GM21723 (cell line): ENCODE data around the gene TSC2.
"Not testable (repeated sequence)": the region's sequence is repeated elsewhere in the genome, so short reads cannot be mapped to it uniquely, and the experiment has no call there.

Experiments used
- ATAC-seq: cut with Tn5 transposase; IDR thresholded peaks from one replicate; pipeline ENCODE4 v1.9.1; 2021; ENCODE audit warnings: mild to moderate bottlenecking, moderate library complexity; ENCODE audit not compliant: unreplicated experiment

The TSC2 gene

DNA sequence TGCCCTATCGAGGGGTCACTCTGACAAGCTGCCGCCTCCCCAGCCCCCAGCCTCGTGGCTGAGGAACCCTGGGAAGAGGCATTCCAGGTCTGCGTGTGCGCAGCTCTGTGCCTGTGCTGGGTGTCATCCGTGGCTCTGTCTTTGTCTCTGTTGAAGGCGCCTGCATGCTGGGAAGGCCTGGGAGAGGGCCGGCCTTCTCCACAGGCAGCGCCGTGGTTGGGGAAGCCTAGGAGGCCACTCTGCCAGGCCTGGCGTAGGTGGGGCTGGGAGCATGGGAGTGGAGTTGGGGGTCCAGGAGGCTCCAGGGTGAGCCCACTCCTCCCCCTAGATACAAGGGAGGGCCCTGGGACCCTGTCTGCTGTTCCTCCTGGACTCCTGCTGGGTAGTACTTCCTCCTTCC lies 17.7 kb upstream of the TSC2 start:
- ATAC-seq: no peak

DNA sequence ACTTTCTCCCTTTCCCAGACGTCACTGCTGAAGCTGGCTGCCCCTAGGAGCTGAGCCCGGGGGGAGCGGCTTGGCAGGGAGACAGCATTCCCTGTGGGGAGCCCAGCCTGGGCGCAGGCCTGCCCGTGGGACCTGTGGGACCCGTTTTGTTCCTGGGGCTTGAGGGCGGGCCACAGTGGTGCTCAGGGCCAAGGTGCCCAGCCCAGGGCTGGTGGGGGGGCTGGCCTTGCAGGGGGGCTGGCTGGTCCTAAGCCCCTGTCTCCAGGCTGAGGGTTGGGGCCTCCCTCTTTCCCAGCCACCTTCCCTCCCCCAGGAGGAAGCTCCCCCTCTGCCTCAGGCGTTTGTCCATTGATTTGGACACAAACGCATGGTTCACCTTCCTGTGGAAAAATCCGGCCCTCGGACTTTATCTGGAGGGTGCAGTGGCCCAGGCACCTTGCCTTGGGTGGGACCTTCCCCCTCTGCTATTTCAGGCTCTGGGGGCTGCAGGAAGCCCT lies 16.7 kb upstream of the TSC2 start:
- ATAC-seq: no peak

DNA sequence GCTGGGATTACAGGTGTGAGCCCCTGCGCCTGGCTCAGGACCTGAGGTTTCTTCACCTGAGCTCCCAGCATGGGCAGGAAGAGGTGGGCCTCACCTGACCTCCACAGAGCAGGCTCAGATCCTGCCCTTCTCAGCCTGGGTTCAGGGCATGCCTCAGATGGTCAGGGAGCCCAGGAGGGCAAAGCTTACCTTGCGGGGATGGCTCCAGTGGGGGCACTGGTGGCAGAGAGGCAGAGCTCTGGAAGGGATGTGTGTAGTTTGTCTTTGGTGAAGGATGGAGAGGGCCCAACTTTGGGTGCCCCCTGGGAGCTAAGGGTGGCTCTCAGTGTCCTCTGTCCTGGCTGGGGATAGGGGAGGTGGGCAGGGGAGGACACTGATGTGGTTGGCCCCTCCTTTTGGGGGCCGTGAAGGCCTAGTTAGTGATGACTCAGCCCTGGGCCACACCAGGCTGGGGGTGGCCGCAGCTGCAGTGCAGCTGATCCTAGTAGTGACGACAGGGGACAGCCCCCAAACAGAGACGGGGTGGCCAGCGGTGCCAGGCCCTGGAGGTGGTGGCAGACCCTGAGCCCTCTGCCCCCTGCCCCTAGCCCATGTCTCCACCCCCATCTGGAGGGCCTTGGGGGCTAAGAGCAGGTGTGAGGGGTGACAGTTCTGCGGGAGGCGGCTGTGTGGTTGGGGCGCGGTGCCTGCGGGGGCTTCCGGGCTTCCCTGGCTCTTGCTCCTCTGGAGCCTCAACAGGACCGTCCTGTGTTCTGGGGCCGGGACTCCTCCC lies 15.3 kb upstream of the TSC2 start:
- ATAC-seq: no peak

DNA sequence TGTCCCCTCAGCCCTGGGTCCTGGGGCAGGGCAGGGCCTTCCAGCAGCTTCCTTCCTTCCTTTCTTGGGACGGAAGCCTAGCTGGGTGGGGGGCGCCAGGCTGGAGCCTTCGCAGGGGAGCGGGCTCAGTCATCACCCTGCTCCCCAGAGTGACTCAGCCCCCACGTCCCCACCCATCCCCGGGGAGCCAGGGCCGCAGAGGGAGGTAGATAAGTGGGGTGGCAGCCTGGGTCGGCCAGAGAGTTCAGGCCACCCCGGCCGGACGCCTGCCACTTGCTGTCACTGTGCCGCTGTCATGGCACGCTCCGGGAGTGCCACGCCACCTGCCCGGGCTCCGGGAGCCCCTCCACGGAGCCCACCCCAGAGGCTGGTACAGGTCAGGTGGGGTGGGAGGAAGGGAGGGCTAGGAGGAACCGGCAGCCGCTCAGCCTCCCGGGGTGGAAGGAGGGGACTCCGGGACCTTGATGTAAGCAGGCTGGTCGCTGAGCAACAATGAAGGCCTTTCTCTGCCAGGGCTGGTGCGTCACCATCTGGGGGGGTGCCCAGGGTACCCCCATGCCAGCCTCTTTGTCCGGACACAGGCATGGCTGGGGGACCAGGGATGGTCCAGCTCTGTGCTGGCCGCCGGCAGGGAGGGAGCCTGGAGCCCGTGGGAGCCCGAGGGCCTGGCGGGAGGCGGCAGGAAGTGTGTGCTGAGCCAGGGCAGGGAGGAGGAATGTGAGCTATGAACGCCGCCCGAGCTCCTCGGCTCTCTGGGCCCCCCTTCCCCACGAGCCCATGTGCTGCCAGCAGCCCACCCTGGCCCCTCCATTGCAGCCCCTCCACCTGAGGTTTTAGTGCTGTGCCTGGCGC lies 14.5 kb upstream of the TSC2 start:
- ATAC-seq: no peak

DNA sequence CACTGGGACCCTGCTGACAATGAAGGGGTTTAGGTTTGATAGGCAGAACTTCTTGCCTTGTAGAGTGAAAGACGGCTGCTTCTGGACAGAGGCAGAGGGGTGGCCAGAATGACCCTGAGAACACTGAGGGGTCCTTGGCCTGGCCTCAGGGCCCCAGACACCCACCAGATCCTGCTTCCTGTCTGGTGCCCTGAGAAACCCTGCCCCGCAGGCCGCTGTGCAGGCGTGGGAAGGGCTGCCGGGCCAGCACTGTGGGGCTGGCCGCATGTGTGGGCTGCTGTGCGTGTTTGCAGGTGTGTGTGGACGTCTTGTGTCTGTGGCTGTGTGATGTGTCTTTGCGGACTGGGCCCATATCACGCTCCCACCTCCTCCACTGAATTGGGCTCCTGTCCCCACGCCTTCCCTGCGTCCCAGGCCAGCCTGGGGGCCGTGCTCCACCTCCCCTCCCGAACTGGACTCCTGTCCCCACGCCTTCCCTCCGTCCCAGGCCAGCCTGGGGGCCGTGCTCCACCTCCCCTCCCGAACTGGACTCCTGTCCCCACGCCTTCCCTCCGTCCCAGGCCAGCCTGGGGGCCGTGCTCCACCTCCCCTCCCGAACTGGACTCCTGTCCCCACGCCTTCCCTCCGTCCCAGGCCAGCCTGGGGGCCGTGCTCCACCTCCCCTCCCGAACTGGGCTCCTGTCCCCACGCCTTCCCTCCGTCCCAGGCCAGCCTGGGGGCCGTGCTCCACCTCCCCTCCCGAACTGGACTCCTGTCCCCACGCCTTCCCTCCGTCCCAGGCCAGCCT lies 13.7 kb upstream of the TSC2 start:
- not testable (repeated sequence) for ATAC-seq

DNA sequence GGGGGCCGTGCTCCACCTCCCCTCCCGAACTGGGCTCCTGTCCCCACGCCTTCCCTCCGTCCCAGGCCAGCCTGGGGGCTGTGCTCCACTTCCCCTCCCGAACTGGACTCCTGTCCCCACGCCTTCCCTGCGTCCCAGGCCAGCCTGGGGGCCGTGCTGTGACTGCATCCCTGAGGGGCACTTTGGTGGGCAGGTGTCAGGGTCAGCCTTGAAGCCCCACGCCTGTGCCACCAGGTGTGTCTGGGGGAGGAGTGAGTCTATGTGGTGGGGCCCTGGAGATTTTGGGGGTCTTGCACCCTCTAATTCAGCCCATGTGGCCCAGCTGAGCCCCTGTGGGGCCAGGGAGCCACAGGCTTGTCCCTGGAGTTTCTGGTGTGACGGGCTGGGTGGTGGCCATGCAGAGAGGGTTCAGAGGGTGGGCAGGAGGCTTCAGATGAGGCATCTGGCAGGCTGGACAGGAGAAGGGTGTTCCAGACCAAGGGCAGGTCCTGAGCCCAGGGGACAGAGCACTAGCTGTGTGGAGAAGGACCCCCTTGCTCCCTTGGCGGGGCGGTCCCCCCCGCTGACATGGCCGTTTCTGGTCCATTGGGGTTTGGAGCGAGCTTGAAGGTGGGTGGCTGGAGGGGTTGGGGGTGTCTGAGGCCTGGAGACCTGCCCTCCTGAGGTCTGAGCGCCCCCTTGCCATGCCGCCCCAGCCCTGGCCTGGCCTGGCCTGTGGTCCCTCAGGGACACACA lies 12.9 kb upstream of the TSC2 start:
- no peak for ATAC-seq

DNA sequence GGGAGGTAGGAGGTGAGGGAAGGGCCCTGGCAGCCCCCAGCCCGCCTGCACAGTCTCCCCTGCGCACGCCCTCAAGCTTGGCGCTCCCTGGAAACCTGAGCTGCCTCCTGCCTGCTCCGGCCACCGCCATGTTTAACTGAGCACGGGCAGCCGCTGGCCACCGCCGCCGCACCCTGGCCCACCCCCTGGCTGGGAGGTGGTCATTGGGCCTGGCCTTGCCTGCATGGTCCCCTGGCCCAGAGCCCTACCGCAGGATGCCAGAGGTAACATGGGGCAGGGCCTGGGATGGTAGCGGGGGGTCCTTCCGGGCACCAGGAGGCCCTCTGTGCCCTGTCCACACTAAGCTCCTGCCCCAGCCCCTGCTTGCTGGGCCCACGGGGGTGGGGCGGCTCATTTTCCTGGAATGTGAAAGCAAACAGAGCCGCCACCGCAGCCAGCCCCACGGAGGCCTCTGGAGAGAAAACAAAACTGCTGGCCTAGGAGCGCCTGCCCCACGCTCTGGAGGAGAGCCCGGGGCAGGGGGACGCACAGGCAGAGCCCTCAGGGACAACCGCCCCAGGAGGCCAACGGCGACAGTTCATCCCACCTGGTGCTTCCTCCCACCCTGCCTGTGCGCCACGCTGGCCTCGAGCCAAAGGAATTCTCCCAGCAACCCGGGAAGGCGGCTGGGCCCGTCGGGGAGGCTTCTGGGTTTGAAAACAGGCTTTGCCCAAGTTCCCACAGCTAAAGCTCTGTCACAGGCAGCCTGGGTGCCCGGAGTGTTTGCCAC lies 12.2 kb upstream of the TSC2 start:
- ATAC-seq: no peak

DNA sequence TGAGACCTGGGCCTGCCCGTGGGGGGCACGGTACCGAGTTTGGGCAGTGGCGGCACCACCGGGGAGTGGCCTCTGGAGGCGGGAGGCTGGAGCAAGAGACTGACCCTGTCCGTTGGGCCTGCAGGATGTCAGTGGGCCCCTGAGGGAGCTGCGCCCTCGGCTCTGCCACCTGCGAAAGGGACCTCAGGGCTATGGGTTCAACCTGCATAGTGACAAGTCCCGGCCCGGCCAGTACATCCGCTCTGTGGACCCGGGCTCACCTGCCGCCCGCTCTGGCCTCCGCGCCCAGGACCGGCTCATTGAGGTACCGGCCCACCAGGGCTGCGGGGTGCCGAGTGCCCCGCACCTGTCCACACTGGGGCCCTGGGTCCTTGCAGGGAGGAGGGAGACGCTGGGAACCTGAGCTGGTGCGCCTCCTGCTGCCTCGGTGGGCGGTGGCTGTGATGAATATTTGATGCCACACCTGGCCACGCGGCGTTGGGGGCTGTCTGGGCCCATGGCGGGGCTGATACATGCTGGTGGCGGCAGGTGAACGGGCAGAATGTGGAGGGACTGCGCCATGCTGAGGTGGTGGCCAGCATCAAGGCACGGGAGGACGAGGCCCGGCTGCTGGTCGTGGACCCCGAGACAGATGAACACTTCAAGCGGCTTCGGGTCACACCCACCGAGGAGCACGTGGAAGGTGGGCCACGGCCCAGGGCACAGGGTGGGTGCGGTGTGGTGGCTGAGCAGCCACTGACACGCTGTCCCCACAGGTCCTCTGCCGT lies 11.4 kb upstream of the TSC2 start:
- no peak for ATAC-seq

DNA sequence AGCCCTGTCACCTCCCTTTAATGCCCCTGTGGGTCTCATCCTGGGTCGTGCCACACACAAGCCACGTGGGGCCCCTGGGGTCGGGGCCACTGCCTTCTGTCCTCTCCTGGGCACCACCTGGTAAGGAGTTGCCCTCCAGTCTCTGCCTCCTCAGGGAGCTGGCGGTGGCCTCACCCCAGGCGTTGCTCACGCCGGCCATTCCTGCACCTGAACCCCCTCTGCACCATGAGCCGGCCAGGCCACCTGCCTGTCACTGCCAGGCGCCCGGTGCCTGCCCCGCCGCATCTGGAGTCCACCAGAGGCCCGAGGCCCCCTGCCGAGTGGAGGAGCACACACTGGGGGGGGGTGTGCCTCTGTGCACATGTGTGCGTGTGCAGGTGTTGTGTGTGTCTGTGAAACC lies 10.7 kb upstream of the TSC2 start:
- ATAC-seq: no peak

DNA sequence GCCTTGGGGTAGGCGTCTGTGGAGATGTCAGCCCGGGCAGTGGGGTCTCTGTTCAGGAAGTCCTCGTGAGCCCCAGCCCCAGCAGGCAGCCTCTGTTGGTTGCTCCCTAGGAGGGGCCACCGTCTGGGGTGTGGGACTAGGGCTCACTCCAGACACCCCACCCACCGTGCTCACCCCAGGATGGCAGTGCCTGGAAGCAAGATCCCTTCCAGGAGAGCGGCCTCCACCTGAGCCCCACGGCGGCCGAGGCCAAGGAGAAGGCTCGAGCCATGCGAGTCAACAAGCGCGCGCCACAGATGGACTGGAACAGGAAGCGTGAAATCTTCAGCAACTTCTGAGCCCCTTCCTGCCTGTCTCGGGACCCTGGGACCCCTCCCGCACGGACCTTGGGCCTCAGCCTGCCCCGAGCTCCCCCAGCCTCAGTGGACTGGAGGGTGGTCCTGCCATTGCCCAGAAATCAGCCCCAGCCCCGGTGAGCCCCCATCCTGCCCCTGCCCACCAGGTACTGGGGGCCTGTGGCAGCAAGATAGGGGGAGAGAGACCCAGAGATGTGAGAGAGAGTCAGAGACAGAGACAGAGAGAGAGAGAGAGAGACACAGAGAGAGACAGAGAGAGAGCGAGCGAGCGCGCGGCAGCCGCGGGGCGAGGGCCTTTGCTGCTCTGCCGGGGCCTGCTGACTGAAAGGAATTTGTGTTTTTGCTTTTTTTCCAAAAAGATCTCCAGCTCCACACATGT lies 10.0 kb upstream of the TSC2 start:
- no peak for ATAC-seq

DNA sequence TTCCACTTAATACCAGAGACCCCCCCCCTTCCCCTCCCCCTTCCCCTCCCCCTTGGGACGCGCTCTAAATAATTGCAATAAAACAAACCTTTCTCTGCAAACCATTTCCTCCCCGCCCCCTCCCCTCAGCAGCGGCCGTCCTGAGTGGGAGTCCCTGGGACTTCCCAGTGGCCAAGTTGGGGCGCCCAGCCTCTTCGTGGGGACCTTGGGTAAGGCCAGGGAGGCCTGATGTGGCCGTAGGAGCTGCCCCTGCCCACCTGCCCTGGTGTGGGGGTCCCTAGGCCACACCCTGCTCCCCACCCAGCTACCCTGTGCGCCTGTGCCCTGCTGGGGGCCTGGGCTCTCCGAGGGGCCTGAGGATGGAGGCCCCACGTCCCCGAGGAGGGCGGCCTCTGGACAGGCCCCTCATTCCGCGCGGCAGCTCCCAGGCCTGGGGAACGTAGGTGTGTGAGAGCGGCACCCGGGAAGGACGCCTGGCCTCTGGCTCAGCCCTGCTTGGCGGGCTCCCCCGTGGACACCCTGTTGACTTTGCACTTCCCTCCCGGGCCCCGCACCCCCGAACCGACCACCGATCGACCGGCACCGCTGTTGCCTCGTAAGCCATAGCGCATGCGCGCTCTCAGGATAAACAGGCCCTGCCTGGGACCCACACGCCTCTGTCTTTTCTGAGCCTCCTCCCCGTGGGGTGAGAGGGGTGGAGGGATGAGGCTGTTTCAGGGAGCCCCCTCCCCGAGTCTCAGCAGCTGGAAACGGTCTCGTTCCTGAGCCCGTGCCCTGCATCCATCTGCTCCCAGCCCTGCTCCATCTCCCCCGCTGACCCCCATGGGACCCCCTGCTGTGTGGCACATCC lies 9.2 kb upstream of the TSC2 start:
- no peak for ATAC-seq

DNA sequence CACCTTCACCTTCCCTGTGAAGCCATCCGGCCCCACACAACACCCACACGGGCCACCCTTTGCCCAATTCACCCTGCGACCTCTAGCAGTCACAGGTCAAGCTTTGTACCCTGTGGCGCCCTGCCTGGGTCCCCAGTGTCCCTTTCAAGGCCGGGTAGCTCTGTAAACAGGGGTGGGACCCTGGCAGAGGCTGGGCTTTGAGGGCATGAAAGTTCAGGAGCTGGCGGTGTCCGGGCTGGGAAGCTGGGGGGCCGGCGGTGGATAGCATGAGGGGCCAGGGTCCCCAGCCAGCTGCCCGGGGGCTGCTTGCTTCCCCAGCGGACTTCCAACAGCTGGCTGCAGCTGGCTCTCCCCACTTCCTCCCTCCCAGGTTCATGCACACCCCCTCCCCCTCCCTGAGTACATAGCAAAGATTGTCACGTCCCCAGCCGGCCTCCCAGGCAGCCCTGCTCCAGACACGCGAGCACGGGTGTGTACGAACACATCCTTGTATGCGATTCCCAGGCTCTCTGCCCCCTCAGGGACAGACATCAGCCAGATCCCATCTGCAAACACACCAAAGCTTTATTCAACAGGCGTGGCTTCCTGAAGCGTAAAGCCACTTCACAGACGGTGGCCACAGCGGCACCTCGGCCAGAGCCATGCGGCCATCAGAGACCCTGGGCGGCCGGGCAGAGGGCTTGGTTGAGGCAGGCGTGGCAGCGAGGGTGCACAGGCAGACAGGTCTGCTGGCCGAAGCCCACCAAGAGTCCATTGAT lies 8.3 kb upstream of the TSC2 start:
- ATAC-seq: no peak

DNA sequence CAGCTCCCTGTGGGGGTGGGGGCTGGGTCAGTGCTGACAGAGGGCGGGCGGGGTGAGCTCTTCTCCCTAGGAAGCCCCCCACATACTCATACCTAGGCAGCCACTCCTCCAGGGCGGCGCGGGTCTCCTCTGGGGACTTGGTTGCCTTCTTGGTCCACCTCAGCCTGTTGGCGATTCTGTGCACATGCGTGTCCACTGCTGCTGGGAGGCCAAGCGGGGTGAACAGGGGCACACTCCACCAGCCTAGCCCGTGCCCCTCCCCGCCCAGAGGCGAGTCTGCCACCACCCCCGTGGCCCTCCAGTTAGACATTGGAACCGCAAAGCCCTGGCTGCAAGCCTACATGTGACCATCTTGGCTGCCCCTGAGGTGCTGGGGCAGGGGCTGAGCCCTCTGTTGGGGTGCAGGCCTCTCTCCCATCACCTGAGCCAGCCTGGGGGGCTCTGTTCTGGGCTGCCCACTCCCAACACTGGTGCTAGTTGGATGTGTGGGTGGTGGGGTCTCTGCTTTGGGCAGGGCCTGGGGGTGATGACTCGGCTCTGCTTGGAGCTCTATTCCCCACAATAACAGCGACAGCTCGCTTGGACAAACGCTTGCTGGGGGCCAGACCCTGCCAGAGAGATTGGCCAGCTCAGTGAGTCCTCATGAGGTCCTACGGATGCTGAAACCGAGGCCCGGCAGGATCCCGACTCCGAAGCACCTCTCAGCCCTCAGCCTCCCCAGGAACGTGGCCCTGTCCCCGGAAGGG lies 7.6 kb upstream of the TSC2 start:
- ATAC-seq: no peak

DNA sequence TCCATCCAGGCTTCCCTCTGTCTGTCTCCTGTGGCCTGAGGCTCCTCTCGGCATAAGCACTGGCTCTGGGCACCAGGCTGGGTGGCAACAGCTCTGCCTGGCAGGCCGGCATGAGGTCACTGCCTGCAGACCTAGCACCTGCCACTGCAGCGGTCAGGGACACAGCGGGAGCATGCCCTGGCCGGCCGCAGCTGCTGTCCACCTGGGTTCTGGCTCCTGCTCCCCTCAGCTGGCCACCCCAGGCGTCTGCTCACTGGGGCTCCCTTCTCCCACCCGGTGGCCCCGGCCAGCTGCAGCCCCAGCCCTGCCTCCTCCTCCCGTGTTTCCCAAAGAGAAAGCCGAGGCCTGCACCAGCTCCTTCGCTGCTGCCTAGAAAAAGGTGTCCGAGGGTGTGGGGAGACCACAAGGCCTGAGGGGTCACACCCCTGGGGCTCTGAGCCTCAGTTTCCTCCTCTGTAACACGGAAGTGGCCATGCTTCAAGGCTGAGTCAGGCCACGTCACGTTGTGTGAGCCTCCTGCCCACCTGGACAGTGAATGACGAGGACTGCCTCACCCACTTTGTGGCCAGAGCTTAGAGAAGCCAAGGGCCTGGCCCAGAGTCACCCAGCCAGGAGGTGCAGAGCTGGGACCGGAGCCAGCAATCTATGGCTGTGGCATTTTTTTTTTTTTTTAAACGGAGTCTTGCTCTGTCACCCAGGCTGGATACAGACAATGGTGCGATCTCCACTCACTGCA lies 6.8 kb upstream of the TSC2 start:
- ATAC-seq: no peak

DNA sequence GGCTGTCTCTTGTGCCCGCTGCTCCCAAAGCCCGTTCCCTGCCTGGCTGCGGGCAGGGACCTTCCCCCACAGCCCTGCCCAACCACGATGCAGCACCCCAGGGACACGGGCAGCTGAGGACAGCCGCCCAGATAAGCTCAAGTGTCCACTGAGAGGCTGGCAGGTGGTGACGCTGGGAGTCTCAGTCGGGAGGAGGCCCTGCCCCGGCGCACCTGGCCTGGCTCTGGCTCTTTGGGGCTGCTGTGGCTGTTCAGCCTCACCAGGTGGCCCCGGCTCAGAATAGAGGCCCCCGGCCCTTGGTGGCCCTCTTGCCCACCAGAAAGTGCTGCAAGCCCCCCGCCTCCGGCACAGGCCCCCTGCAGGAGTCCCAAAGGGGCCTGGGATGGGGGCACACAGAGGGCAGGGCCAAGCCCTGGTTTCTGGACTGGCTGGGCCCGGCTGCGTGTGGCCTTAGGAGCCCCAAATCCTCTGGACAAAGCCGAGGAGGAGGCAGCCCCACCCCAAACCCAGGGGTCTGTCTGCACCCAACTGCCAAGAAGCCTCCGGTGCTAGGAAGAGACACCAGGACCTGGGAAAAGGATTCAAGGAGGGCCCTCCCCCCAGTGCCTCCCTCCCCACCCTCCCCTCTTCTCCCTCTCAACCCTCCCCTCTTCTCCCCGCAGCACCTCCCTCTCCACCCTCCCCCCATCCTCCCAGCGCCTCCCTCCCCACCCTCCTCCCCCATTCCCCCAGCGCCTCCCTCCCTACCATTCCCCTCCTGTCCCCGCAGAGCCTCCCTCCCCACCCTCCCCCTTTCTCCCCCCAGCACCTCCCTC lies 5.4 kb upstream of the TSC2 start:
- no peak for ATAC-seq
